ENCODE data around the gene CCDC28B.

Gene CCDC28B

DNA sequence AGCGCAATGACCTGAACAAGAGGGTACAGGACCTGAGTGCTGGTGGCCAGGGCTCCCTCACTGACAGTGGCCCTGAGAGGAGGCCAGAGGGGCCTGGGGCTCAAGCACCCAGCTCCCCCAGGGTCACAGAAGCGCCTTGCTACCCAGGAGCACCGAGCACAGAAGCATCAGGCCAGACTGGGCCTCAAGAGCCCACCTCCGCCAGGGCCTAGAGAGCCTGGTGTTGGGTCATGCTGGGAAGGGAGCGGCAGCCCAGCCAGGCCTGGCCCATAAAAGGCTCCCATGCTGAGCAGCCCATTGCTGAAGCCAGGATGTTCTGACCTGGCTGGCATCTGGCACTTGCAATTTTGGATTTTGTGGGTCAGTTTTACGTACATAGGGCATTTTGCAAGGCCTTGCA, 5.4 kb upstream of the CCDC28B start:
- no peak overlapping the region for H3K4me3 ChIP-seq (ENCODE audit: low read depth, low read length)
- TF ChIP-seq CTCF (IDR thresholded peaks at IDR 0.05; ENCODE audit: borderline replicate concordance, insufficient read depth, low read depth, low read length): no peak

DNA sequence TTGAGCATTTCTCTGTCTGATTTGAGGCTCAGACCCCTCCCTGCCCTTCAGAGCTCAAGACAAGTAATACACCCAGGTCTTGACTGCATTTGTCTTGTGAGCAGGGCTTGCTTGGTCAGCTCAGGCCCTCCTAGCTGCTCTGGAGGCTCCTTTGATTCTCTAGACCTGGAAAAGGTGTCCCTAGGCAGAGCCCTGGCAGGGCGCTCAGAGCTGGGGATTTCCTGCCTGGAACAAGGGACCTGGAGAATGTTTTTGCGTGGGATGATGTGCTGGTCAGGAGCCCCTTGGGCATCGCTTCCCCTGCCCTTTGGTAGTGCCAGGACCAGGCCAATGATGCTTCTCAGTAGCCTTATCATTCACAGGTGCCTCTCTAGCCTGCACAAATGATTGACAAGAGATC, 4.9 kb upstream of the CCDC28B start:
- TF ChIP-seq CTCF (IDR thresholded peaks at IDR 0.05; ENCODE audit: borderline replicate concordance, insufficient read depth, low read depth, low read length): no peak
- no peak overlapping the region for H3K4me3 ChIP-seq (ENCODE audit: low read depth, low read length)

DNA sequence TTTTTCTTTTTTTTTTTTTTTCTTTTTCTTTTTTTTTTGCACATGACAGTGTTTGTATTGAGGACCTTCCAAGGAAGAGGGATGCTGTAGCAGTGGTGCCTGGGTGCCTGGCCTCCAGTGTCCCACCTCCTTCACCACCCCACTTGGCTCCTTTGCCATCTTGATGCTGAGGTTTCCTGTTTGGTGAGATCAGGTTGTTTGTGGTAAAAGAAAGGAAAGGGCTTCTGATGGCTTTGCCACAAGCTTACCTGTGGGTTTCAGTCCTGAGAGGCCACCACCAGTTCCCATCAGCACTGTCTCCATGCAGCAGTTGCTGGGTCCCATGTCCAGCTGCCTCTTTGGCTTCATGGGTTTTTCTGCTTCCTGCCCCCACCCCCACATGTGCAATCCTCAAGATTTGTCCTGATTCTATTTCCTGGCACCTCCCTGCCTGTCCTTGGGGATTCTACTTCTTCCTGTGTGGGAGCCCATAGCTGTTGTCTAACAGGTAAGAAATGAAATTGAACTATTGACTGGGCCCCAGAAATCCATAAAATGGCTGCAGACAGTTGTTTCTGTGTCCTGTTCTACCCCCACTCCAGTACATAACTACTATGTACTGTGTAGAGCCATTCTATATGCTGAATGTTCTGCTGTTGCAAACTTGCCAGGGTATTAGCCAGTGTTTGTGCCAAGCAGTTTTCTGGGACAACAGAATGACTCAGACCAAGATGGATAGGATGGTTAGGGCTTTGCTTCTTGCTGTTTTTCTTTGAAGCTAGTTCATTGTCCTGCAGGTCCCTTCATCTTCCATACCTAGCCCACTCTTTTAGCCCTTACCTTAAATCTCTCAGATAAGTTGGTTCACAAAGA, 4.2 kb upstream of the CCDC28B start:
- H3K4me3 ChIP-seq (ENCODE audit: low read depth, low read length): no peak overlapping the region
- TF ChIP-seq CTCF (IDR thresholded peaks at IDR 0.05; ENCODE audit: borderline replicate concordance, insufficient read depth, low read depth, low read length): no peak

GRCh38 chr1:32197074-32197473, 3.3 kb upstream of the CCDC28B start:
- TF ChIP-seq CTCF (IDR thresholded peaks at IDR 0.05; ENCODE audit: borderline replicate concordance, insufficient read depth, low read depth, low read length): no peak
- no peak overlapping the region for H3K4me3 ChIP-seq (ENCODE audit: low read depth, low read length)

GRCh38 chr1:32197837-32198236, 2.6 kb upstream of the CCDC28B start:
- no peak overlapping the region for H3K4me3 ChIP-seq (ENCODE audit: low read depth, low read length)
- no peak for TF ChIP-seq CTCF (IDR thresholded peaks at IDR 0.05; ENCODE audit: borderline replicate concordance, insufficient read depth, low read depth, low read length)

GRCh38 chr1:32198237-32199042, 2.0 kb upstream of the CCDC28B start:
- no peak for TF ChIP-seq CTCF (IDR thresholded peaks at IDR 0.05; ENCODE audit: borderline replicate concordance, insufficient read depth, low read depth, low read length)
- H3K4me3 ChIP-seq (ENCODE audit: low read depth, low read length): no peak overlapping the region
